GM06990 (cell line): Measurements from ENCODE around the gene PIK3R1.

ENCODE experiments used
- DNase-seq: peaks from one replicate; pipeline ENCODE4 v3.0.0-alpha.2; 2011; ENCODE audit not compliant: insufficient read length; ENCODE audit errors: extremely low read depth
- H3K27me3 ChIP-seq: replicated peaks from 2 replicates; pipeline ENCODE4 v1.6.0; 2011; ENCODE audit warnings: low read length; ENCODE audit not compliant: control insufficient read depth, insufficient read depth
- H3K36me3 ChIP-seq: 2 replicates; pipeline ENCODE4 v1.5.1; 2011; ENCODE audit warnings: low read length; ENCODE audit not compliant: control insufficient read depth, insufficient read depth
- H3K4me3 ChIP-seq: replicated peaks from 2 replicates; pipeline ENCODE4 v1.5.1; 2011; ENCODE audit warnings: low read depth, mild to moderate bottlenecking, control low read depth, low read length
- CTCF ChIP-seq: IDR thresholded peaks from 2 replicates; pipeline ENCODE4 v1.5.1; 2011; ENCODE audit warnings: low read length, control low read depth, mild to moderate bottlenecking, inconsistent platforms; ENCODE audit not compliant: insufficient read depth, poor library complexity, severe bottlenecking

PIK3R1 gene

GRCh38 chr5:68224509-68225187, 9.1 kb downstream of the PIK3R1 start:
- Histone ChIP-seq H3K36me3 (peaks cover 7% of the 10 kb centered on the region), H3K27me3 (no peaks in the 10 kb centered on the region), H3K4me3 (no peak overlapping the region)
- TF ChIP-seq CTCF, result no peak
- no peak for DNase-seq

- Histone ChIP-seq H3K4me3 (no peak overlapping the region), H3K36me3 (peaks cover 8% of the 10 kb centered on the region), H3K27me3 (no peaks in the 10 kb centered on the region)
- no peak for DNase-seq
- TF ChIP-seq CTCF, result no peak
These were observed 9.8 kb downstream of the PIK3R1 start for GRCh38 chr5:68225188-68225910.

GRCh38 chr5:68225911-68226545, 10.5 kb downstream of the PIK3R1 start:
- DNase-seq, result no peak
- H3K36me3 ChIP-seq, result peaks cover 8% of the 10 kb centered on the region
- H3K4me3 ChIP-seq, result no peak overlapping the region
- H3K27me3 ChIP-seq, result no peaks in the 10 kb centered on the region
- no peak for TF ChIP-seq CTCF

- Histone ChIP-seq H3K27me3 (no peaks in the 10 kb centered on the region), H3K4me3 (no peak overlapping the region), H3K36me3 (peaks cover 10% of the 10 kb centered on the region)
- DNase-seq, result no peak
- TF ChIP-seq CTCF, result no peak
These were observed 11.1 kb downstream of the PIK3R1 start for GRCh38 chr5:68226546-68227073.

- Histone ChIP-seq H3K36me3 (peaks cover 10% of the 10 kb centered on the region), H3K4me3 (no peak overlapping the region), H3K27me3 (no peaks in the 10 kb centered on the region)
- DNase-seq, result no peak
- TF ChIP-seq CTCF, result no peak
These were observed 12.1 kb downstream of the PIK3R1 start for GRCh38 chr5:68227532-68228160.
